HCT116 (cell line): ENCODE results near the gene IGSF5. TPM values are rescaled to one million over a fixed set of nuclear protein-coding genes. Genes with fewer than 3 reads are reported as not detected.

ENCODE experiments used
- ATAC-seq: fragments of 200-7000 bp; cut with Tn5 transposase; 2 replicates; pipeline ENCODE4 v1.9.1; 2020; ENCODE audit warnings: mild to moderate bottlenecking, moderate library complexity
- BruUV-seq: library from RNA; stranded (reverse); fragments of 400-500 nt; replicated peaks from 2 replicates; lab custom pipeline; 2021; lab: Mats Ljungman, UMichigan
- CTCF ChIA-PET: fragments of 300-600 bp; sonication (Branson Sonifier 250); formaldehyde crosslinking; loops from one replicate; lab custom pipeline; 2021; ENCODE audit warnings: antibody characterized with exemption; lab: Charles Lee
- POLR2A ChIA-PET: fragments of 300-600, 350-600 bp; sonication (Branson Sonifier 250); formaldehyde crosslinking; loops from one replicate; lab custom pipeline; 2021; ENCODE audit warnings: antibody characterized with exemption; lab: Charles Lee
- RAD21 ChIA-PET, 2 experiments: fragments of 300-600 bp; sonication (Branson Sonifier 250); formaldehyde crosslinking; loops; one replicate each; lab custom pipeline; 2023; ENCODE audit warnings: low total read pairs in 2 of 2; ENCODE audit not compliant: uncharacterized antibody in 2 of 2, unreplicated experiment in 2 of 2, low non-redundant PET in 1 of 2; lab: Charles Lee
- DNase-seq: peaks from one replicate; pipeline ENCODE4 v3.0.0-alpha.2; 2010; ENCODE audit warnings: low read depth, low spot score
- H2AFZ ChIP-seq: fragments of 200-600 bp; shearing (Covaris generic), sonication (generic); 2 replicates; pipeline ENCODE4 v1.6.1; 2017; ENCODE audit warnings: low read depth, mixed run types, mixed read lengths, antibody characterized with exemption, low read length; ENCODE audit not compliant: poor library complexity, severe bottlenecking
- H3K27ac ChIP-seq: 2 replicates; pipeline ENCODE4 v1.5.1; 2012; ENCODE audit warnings: low read depth, low read length
- H3K27me3 ChIP-seq: fragments of 200-600 bp; sonication (generic); 2 replicates; pipeline ENCODE4 v1.6.1; 2016; ENCODE audit warnings: mixed run types, low read length, mixed read lengths; ENCODE audit not compliant: insufficient read depth
- H3K36me3 ChIP-seq, 2 experiments: fragments of 200-500 bp in 1 of 2; fragments of 200-600 bp in 1 of 2; sonication (Bioruptor generic) in 1 of 2; sonication (generic) in 1 of 2; 2 replicates each; pipeline versions ENCODE4 v1.5.1 to v1.6.1; 2014 to 2016; ENCODE audit warnings: low read length in 2 of 2, inconsistent platforms in 1 of 2, mixed read lengths in 1 of 2, mixed run types in 1 of 2; ENCODE audit not compliant: insufficient read depth in 2 of 2, control insufficient read depth in 1 of 2
- H3K4me1 ChIP-seq, 2 experiments: fragments of 200-600 bp in 1 of 2; sonication (generic) in 1 of 2; 2 replicates each; pipeline versions ENCODE4 v1.5.1 to v1.6.1; 2012 to 2017; ENCODE audit warnings: low read length in 2 of 2, inconsistent platforms in 1 of 2, mild to moderate bottlenecking in 1 of 2, mixed read lengths in 1 of 2, mixed run types in 1 of 2, moderate library complexity in 1 of 2; ENCODE audit not compliant: insufficient read depth in 2 of 2, control insufficient read depth in 1 of 2
- H3K4me2 ChIP-seq: fragments of 200-600 bp; sonication (generic); 2 replicates; pipeline ENCODE4 v1.6.1; 2017; ENCODE audit warnings: mixed run types, low read length, mixed read lengths
- H3K4me3 ChIP-seq, 2 experiments: fragments of 200-600 bp in 1 of 2; sonication (generic) in 1 of 2; replicated peaks in 1 of 2; 2 replicates each; pipeline ENCODE4 v1.5.1; 2011 to 2016; ENCODE audit warnings: low read length in 2 of 2, control low read depth in 1 of 2, low read depth in 1 of 2, mild to moderate bottlenecking in 1 of 2, mixed read lengths in 1 of 2, mixed run types in 1 of 2
- H3K79me2 ChIP-seq: fragments of 200-600 bp; sonication (generic); 2 replicates; pipeline ENCODE4 v1.6.1; 2017; ENCODE audit warnings: mild to moderate bottlenecking, mixed run types, low read length, moderate library complexity, mixed read lengths; ENCODE audit not compliant: insufficient read depth
- H3K9ac ChIP-seq: fragments of 200-600 bp; sonication (generic); 2 replicates; pipeline ENCODE4 v1.6.1; 2016; ENCODE audit warnings: low read length, mixed read lengths
- H3K9me2 ChIP-seq: fragments of 200-600 bp; sonication (generic), shearing (Covaris generic); 2 replicates; pipeline ENCODE4 v1.6.1; 2017; ENCODE audit warnings: mixed run types, mild to moderate bottlenecking, moderate library complexity; ENCODE audit not compliant: insufficient read depth
- H3K9me3 ChIP-seq, 2 experiments: fragments of 200-500 bp in 1 of 2; fragments of 200-600 bp in 1 of 2; sonication (Bioruptor generic) in 1 of 2; sonication (generic) in 1 of 2; 2 replicates each; pipeline ENCODE4 v1.6.1; 2014 to 2017; ENCODE audit warnings: low read length in 2 of 2, mixed read lengths in 2 of 2, inconsistent platforms in 1 of 2, low read depth in 1 of 2, mild to moderate bottlenecking in 1 of 2, mixed run types in 1 of 2, moderate library complexity in 1 of 2; ENCODE audit not compliant: control insufficient read depth in 1 of 2, insufficient read depth in 1 of 2
- H4K20me1 ChIP-seq: fragments of 200-600 bp; sonication (generic), shearing (Covaris generic); 2 replicates; pipeline ENCODE4 v1.6.1; 2017; ENCODE audit warnings: mixed run types, mild to moderate bottlenecking, moderate library complexity; ENCODE audit not compliant: insufficient read depth
- CEBPB ChIP-seq: IDR thresholded peaks from 2 replicates; pipeline ENCODE4 v1.6.1; 2012; ENCODE audit warnings: low read depth
- EGR1 ChIP-seq: IDR thresholded peaks from 2 replicates; pipeline ENCODE4 v1.6.1; 2012; ENCODE audit warnings: low read depth
- ELF1 ChIP-seq: IDR thresholded peaks from 2 replicates; pipeline ENCODE4 v1.6.1; 2012; ENCODE audit warnings: low read depth, borderline replicate concordance
- EZH2phosphoT487 ChIP-seq: fragments of 200-600 bp; IDR thresholded peaks from 2 replicates; pipeline ENCODE4 v1.6.1; 2018; ENCODE audit warnings: antibody characterized with exemption, borderline replicate concordance
- FOSL1 ChIP-seq: IDR thresholded peaks from 2 replicates; pipeline ENCODE4 v1.6.1; 2012; ENCODE audit warnings: low read depth
- POLR2A ChIP-seq: IDR thresholded peaks from 2 replicates; pipeline ENCODE4 v1.7.0; 2011; ENCODE audit warnings: borderline replicate concordance; ENCODE audit not compliant: insufficient read depth, insufficient read length; ENCODE audit errors: extremely low read depth
- POLR2AphosphoS5 ChIP-seq: IDR thresholded peaks from 2 replicates; pipeline ENCODE4 v1.6.1; 2011; ENCODE audit warnings: mild to moderate bottlenecking, low read depth, low read length, moderate library complexity
- SIN3A ChIP-seq: IDR thresholded peaks from 2 replicates; pipeline ENCODE4 v1.6.1; 2012; ENCODE audit warnings: low read depth
- SRF ChIP-seq: IDR thresholded peaks from 2 replicates; pipeline ENCODE4 v1.6.1; 2012; ENCODE audit warnings: low read depth
- TCF7L2 ChIP-seq: IDR thresholded peaks from 2 replicates; pipeline ENCODE4 v1.7.0; 2011; ENCODE audit warnings: borderline replicate concordance, inconsistent platforms; ENCODE audit not compliant: insufficient read depth, insufficient read length; ENCODE audit errors: extremely low read depth
- ZNF274 ChIP-seq: fragments of 200-500 bp; sonication (Bioruptor generic); IDR thresholded peaks from 2 replicates; pipeline ENCODE4 v1.6.1; 2014; ENCODE audit warnings: mild to moderate bottlenecking, low read depth, low read length, inconsistent platforms
- intact Hi-C: fragments of 100-400 bp; cut with micrococcal nuclease; formaldehyde crosslinking; loops from 2 replicates; pipeline ENCODE4 v1.10.0; 2022
- total RNA-seq: library from RNA; stranded (reverse); gene quantifications from one replicate; pipeline ENCODE4 v1.2.1, GENCODE V29; 2021; ENCODE audit not compliant: unreplicated experiment
- TF ChIP-seq, protein P1 (sequence below): IDR thresholded peaks from 2 replicates; pipeline ENCODE4 v1.6.1; 2012; ENCODE audit warnings: low read depth
- TF ChIP-seq, protein P2 (sequence below): IDR thresholded peaks from 2 replicates; pipeline ENCODE4 v1.6.1; 2012
- TF ChIP-seq, protein P3 (sequence below): IDR thresholded peaks from 2 replicates; pipeline ENCODE4 v1.6.1; 2012
- TF ChIP-seq, protein P4 (sequence below), 3 experiments: fragments of 200-600 bp in 1 of 3; sonication (generic) in 1 of 3; IDR thresholded peaks in 2 of 3; conservative IDR thresholded peaks in 1 of 3; 2 replicates each; pipeline ENCODE4 v1.5.1; 2012 to 2017; ENCODE audit warnings: low read depth in 2 of 3, low read length in 2 of 3, antibody characterized with exemption in 1 of 3, borderline replicate concordance in 1 of 3, control low read depth in 1 of 3, mild to moderate bottlenecking in 1 of 3, mixed read lengths in 1 of 3, mixed run types in 1 of 3, moderate library complexity in 1 of 3; ENCODE audit not compliant: insufficient read depth in 1 of 3
- TF ChIP-seq, protein P5 (sequence below): IDR thresholded peaks from 2 replicates; pipeline ENCODE4 v1.6.1; 2011; ENCODE audit warnings: mild to moderate bottlenecking, low read length, moderate library complexity; ENCODE audit not compliant: insufficient replicate concordance; ENCODE audit errors: extremely low read depth

Gene IGSF5
- total RNA-seq, 1 experiment from 2014 or later: not detected

DNA sequence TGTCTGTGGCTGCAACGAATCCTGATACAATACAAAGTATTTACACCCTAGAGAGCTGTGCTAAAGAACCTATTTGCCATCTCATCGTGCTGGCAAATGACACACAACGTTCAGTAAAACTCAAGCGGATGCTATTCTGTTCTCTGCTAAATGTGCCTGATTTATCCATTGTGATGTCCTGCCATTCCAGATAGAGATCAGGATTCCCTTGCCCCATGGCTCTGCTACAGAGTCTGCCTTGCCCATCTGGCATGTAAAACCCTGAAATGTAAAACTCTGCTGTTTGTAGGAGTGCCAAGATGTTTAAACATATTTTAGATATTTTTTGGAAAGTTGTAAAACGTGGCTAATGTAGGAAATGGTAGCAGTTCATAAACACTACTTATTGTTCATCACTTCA is 20.0 kb upstream of the IGSF5 start:
- Histone ChIP-seq H3K9me2 (no peaks in the 10 kb centered on the region; the same call in 1 of the 2 replicates), H3K36me3 (no peaks in the 10 kb centered on the region), H3K9ac (no peak overlapping the region), H2AFZ (no peak overlapping the region), H3K79me2 (no peaks in the 10 kb centered on the region), H4K20me1 (no peaks in the 10 kb centered on the region), H3K9me3 (no peaks in the 10 kb centered on the region), H3K27me3 (no peaks in the 10 kb centered on the region), H3K4me1 (no peaks in the 10 kb centered on the region), H3K4me3 (no peak overlapping the region), H3K4me2 (no peak overlapping the region), H3K27ac (no peak overlapping the region)
- ChIA-PET POLR2A (no interaction called here), RAD21 (no interaction called here), CTCF (no interaction called here)
- DNase-seq: no peak
- no peak for ATAC-seq
- BruUV-seq: no TSS peak
- no peak for TF ChIP-seq SIN3A
- TF ChIP-seq, protein P1, sequence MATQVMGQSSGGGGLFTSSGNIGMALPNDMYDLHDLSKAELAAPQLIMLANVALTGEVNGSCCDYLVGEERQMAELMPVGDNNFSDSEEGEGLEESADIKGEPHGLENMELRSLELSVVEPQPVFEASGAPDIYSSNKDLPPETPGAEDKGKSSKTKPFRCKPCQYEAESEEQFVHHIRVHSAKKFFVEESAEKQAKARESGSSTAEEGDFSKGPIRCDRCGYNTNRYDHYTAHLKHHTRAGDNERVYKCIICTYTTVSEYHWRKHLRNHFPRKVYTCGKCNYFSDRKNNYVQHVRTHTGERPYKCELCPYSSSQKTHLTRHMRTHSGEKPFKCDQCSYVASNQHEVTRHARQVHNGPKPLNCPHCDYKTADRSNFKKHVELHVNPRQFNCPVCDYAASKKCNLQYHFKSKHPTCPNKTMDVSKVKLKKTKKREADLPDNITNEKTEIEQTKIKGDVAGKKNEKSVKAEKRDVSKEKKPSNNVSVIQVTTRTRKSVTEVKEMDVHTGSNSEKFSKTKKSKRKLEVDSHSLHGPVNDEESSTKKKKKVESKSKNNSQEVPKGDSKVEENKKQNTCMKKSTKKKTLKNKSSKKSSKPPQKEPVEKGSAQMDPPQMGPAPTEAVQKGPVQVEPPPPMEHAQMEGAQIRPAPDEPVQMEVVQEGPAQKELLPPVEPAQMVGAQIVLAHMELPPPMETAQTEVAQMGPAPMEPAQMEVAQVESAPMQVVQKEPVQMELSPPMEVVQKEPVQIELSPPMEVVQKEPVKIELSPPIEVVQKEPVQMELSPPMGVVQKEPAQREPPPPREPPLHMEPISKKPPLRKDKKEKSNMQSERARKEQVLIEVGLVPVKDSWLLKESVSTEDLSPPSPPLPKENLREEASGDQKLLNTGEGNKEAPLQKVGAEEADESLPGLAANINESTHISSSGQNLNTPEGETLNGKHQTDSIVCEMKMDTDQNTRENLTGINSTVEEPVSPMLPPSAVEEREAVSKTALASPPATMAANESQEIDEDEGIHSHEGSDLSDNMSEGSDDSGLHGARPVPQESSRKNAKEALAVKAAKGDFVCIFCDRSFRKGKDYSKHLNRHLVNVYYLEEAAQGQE: no peak
- no peak for TF ChIP-seq ZNF274
- no peak for TF ChIP-seq EZH2phosphoT487
- no peak for TF ChIP-seq SRF
- no peak for TF ChIP-seq EGR1
- no peak for TF ChIP-seq ELF1
- no peak for TF ChIP-seq CEBPB
- no peak for TF ChIP-seq POLR2AphosphoS5
- TF ChIP-seq POLR2A: no peak
- TF ChIP-seq, protein P2, sequence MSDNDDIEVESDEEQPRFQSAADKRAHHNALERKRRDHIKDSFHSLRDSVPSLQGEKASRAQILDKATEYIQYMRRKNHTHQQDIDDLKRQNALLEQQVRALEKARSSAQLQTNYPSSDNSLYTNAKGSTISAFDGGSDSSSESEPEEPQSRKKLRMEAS: no peak
- TF ChIP-seq, protein P3, sequence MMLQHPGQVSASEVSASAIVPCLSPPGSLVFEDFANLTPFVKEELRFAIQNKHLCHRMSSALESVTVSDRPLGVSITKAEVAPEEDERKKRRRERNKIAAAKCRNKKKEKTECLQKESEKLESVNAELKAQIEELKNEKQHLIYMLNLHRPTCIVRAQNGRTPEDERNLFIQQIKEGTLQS: no peak
- TF ChIP-seq, protein P4, sequence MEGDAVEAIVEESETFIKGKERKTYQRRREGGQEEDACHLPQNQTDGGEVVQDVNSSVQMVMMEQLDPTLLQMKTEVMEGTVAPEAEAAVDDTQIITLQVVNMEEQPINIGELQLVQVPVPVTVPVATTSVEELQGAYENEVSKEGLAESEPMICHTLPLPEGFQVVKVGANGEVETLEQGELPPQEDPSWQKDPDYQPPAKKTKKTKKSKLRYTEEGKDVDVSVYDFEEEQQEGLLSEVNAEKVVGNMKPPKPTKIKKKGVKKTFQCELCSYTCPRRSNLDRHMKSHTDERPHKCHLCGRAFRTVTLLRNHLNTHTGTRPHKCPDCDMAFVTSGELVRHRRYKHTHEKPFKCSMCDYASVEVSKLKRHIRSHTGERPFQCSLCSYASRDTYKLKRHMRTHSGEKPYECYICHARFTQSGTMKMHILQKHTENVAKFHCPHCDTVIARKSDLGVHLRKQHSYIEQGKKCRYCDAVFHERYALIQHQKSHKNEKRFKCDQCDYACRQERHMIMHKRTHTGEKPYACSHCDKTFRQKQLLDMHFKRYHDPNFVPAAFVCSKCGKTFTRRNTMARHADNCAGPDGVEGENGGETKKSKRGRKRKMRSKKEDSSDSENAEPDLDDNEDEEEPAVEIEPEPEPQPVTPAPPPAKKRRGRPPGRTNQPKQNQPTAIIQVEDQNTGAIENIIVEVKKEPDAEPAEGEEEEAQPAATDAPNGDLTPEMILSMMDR (IDR thresholded peaks at IDR 0.05 in 2 of 3, conservative IDR thresholded peaks at IDR 0.05 in 1 of 3; ENCODE audit: borderline replicate concordance in 1 of 3, insufficient read depth in 1 of 3, low read depth in 2 of 3, low read length in 2 of 3): no peak
- TF ChIP-seq, protein P5, sequence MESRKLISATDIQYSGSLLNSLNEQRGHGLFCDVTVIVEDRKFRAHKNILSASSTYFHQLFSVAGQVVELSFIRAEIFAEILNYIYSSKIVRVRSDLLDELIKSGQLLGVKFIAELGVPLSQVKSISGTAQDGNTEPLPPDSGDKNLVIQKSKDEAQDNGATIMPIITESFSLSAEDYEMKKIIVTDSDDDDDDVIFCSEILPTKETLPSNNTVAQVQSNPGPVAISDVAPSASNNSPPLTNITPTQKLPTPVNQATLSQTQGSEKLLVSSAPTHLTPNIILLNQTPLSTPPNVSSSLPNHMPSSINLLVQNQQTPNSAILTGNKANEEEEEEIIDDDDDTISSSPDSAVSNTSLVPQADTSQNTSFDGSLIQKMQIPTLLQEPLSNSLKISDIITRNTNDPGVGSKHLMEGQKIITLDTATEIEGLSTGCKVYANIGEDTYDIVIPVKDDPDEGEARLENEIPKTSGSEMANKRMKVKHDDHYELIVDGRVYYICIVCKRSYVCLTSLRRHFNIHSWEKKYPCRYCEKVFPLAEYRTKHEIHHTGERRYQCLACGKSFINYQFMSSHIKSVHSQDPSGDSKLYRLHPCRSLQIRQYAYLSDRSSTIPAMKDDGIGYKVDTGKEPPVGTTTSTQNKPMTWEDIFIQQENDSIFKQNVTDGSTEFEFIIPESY: no peak
- no peak for TF ChIP-seq TCF7L2
- no peak for TF ChIP-seq FOSL1
- intact Hi-C loops: no loop called here
